HG03280 (cell line): ENCODE data around the gene POLD2.
"Not testable (repeated sequence)": the region's sequence is repeated elsewhere in the genome, so short reads cannot be mapped to it uniquely, and the experiment has no call there.

Experiments
- ATAC-seq: cut with Tn5 transposase; IDR thresholded peaks from one replicate; pipeline ENCODE4 v1.9.1; 2021; ENCODE audit warnings: mild to moderate bottlenecking, moderate library complexity; ENCODE audit not compliant: unreplicated experiment

POLD2 gene

GRCh38 chr7:44123190-44124003 is at the start of gene POLD2:
Gene POLD2 (minus strand): TSS chr7:44123548. CDS start chr7:44122053, 1,495 bp downstream.
- ATAC-seq = peak; percentile 98

GRCh38 chr7:44172803-44173424 is 49.6 kb upstream of the POLD2 start:
- no peak for ATAC-seq

GRCh38 chr7:44172352-44172751 is 49.0 kb upstream of the POLD2 start:
- no peak for ATAC-seq

- ATAC-seq = not testable (repeated sequence)
Measured at GRCh38 chr7:44171901-44172300, 48.6 kb upstream of the POLD2 start.

- ATAC-seq = no peak
Measured at GRCh38 chr7:44167920-44168319, 44.6 kb upstream of the POLD2 start.

- ATAC-seq = no peak
Measured at GRCh38 chr7:44163591-44163990, 40.2 kb upstream of the POLD2 start.

- no peak for ATAC-seq
Measured at GRCh38 chr7:44162785-44163395, 39.5 kb upstream of the POLD2 start.

GRCh38 chr7:44162179-44162578 is 38.8 kb upstream of the POLD2 start:
- no peak for ATAC-seq

- no peak for ATAC-seq
Measured at GRCh38 chr7:44161371-44161770, 38.0 kb upstream of the POLD2 start.

- no peak for ATAC-seq
Measured at GRCh38 chr7:44159824-44160630, 36.7 kb upstream of the POLD2 start.

- ATAC-seq = no peak
Measured at GRCh38 chr7:44158873-44159631, 35.7 kb upstream of the POLD2 start.

- ATAC-seq = no peak
Measured at GRCh38 chr7:44158096-44158872, 34.9 kb upstream of the POLD2 start.

GRCh38 chr7:44157116-44158080 is 34.0 kb upstream of the POLD2 start:
- ATAC-seq = no peak

GRCh38 chr7:44156453-44157010 is 33.2 kb upstream of the POLD2 start:
- ATAC-seq = no peak

- no peak for ATAC-seq
Measured at GRCh38 chr7:44155191-44156185, 32.1 kb upstream of the POLD2 start.

- no peak for ATAC-seq
Measured at GRCh38 chr7:44154703-44155102, 31.4 kb upstream of the POLD2 start.

GRCh38 chr7:44153948-44154335 is 30.6 kb upstream of the POLD2 start:
- no peak for ATAC-seq
